Measurements from ENCODE around the gene BEGAIN.

BEGAIN gene

DNA sequence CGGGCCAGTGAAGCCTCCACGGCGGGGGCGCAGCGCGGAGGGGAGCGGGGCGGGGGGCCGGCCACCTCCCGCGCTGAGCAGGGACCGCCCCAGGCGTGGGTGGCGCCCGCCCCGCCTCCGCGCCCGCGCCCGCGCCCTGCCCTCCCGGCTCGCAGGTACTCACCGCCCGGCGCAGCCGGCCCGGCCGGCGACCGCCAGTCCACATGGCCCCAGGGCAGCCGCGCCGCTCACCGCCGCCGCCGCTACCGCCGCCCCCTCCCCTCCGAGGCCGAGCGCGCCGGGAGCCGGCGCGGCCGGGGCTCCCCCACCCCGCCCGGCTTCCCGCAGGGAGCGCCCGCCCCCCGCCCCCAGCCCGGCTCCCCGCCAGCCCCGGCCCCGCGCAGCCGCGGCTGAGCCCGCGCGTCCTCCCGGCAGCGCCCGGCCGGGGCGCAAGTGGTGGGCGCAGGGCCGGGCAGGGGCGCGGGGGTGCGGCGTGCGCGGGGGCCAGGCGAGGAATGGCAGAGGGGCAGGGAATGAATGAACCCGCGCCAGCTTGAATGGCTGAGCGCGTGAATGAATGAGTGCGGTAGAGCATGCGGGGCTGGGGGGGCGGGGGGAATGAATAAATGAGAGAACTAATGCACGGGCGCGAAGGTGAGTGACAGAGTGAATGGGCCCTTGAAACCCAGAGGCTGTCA, at the start of gene BEGAIN:
TSS of gene BEGAIN (minus strand) at position 332 of the 677 bp plus-strand sequence. CDS start at position 205, 127 bp downstream.
- DNase-seq = no peak

DNA sequence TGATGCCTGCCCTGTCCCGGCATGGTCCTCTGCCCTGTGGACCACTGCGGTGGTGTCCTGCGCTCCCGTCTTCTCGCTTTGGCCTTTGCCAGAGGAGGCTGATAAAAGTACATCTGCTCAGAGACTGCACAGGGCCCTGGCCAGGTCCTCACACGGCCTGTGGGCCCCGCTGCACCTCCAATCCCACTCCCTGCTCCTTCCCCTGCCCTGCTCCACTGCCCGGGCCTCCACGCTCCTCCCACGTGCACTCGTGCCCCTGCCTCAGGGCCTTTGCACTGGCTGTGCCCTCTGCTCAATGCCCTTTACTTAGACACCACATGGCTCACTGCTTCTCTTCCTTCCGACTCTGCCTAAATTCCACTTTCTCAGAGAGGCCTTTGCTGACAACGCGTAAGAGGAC, 49.3 kb upstream of the BEGAIN start:
- no peak for DNase-seq

DNA sequence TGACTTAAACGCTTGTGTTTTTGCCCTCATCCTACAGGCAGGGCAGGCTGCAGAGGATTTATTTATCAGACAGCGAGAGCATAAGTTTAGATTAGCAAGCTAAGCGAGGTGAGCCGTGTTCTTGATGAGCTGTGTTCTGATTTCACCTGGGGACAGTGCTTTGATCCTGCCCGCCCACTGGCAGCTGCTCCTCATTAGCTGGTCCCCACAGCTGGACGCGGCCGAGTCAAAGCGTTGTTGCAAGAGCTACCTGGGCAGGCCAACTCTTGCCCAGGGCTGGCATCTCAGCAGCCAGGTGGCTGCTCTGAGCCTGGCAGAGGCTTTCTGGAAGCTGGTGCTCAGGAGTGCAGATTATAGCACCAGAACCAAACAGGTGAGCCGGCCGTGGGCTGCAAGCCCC, 46.8 kb upstream of the BEGAIN start:
- DNase-seq = no peak

GRCh38 chr14:100633406-100633805, 46.2 kb upstream of the BEGAIN start:
- DNase-seq = no peak

GRCh38 chr14:100629696-100630095, 42.5 kb upstream of the BEGAIN start:
- DNase-seq = no peak

GRCh38 chr14:100629098-100629497, 41.9 kb upstream of the BEGAIN start:
- no peak for DNase-seq

GRCh38 chr14:100628225-100628624, 41.0 kb upstream of the BEGAIN start:
- no peak for DNase-seq

DNA sequence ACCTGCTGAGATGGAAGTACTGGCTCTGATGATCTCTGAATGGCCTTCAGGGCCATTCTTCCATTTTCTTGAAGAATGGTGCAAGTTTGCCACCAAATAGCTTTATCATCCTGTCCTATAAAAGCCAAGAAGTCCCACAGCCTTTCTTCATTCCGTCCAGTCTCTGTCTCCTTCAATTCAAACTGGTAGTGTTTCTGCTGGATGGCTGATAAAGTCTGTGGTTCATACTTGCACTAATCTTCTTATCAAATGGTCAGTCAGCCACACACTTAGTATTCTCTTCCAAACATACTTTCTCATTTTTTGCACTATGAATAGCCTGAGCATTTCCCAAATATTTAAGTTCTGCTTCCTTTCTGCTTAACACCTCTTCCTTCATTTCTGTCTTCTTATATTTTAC, 39.4 kb upstream of the BEGAIN start:
- DNase-seq = no peak

DNA sequence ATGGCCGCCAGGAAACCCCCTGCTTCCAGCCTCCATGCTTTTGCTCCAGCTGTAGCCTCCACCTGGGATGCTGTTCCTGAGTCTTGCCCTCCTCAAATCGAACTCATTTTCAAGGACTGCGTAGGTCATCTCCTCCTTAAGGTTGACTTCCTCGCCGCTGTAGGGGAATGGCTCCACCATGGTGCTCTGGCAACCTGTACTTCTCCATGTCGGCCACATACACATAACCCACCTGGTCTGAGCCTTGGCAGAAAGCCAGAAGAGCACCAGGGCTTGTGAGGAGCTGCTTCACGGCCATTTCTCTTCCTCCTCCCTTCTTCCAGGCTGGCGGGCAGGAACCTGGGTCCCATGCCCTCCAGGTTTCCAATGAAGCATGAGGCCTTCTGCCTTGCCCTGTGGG, 36.7 kb upstream of the BEGAIN start:
- no peak for DNase-seq

- DNase-seq = no peak
These were observed 36.3 kb upstream of the BEGAIN start for GRCh38 chr14:100623557-100623956.

GRCh38 chr14:100622708-100623485, 35.7 kb upstream of the BEGAIN start:
- DNase-seq = no peak

DNA sequence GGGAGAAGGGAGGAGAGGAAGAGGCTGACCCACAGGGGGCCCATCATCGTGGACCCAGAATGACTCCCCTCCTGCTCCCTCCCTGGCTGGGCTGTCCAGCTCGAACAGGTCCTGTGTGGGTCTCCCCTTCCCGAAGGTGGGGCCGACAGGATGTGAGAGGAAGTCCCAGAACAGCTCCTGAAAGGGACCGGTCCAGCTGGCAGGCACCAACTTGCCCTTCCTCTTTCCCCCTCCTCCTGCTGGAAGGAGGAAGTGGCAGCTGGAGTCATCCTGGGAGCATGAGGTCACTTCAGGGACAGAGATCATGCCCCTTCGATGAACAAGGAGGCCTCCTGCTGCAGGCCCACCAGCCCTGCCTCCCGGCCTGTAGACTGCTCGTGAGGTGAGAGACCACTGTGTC, 35.0 kb upstream of the BEGAIN start:
- DNase-seq = no peak

DNA sequence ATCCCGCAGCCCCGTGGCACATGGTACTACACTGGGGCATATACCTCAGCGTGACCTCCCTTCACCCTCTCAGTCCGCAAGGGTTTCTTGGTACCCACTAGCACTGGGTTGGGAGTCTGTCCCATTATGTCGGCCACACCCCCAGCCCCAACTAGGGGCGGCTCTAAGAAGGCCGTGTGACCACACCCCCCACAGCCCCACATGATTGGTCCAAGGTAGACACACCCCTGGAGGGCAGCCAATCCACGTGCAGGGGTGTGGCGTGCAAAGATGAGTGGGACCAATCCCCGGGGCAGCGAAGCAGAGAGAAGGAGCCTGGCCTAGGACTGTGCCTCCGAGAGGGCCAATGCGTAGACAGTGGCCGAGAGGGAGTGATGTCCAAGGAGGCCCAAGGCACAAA, 34.6 kb upstream of the BEGAIN start:
- DNase-seq = no peak

DNA sequence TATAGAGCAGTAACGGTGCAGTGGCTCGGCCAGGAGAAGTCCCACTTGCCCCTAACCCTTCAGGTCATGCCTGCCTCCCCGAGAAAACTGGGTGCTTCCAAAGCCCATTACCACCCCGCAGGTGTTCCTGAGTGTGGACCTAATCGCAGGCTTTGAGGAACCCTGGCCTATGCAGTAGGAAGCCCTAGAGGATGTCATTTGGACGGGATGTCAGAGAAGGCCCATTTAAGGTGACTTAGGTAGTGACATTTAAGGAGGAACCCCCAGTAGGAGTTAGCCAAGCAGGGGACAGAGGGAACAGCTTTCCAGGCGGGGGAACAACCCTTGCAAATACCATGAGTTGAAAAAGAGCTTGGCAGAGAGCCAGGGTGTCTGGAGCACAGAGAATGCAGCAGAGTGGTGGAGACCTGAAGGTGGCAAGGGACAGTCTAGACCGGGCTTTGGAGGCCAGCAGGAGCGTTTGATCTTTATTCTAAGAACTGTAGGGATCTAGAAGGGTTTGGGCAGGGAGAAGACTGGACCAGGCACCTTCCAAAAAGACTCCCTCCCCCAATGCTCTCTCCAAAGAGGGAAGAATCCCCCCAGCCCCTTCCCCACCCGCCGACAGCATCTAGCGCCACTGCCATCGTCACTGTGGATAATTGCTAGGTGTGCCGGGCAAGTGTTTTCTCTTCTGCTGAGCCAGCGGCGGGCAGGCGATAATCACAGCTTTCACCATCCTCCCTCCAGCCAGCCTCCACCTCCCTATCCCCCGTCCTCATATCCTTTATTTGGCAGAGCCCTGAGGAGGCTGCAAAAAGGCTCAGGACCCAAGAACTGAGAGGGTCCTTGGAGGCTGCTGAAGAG, 33.3 kb upstream of the BEGAIN start:
- DNase-seq = no peak

DNA sequence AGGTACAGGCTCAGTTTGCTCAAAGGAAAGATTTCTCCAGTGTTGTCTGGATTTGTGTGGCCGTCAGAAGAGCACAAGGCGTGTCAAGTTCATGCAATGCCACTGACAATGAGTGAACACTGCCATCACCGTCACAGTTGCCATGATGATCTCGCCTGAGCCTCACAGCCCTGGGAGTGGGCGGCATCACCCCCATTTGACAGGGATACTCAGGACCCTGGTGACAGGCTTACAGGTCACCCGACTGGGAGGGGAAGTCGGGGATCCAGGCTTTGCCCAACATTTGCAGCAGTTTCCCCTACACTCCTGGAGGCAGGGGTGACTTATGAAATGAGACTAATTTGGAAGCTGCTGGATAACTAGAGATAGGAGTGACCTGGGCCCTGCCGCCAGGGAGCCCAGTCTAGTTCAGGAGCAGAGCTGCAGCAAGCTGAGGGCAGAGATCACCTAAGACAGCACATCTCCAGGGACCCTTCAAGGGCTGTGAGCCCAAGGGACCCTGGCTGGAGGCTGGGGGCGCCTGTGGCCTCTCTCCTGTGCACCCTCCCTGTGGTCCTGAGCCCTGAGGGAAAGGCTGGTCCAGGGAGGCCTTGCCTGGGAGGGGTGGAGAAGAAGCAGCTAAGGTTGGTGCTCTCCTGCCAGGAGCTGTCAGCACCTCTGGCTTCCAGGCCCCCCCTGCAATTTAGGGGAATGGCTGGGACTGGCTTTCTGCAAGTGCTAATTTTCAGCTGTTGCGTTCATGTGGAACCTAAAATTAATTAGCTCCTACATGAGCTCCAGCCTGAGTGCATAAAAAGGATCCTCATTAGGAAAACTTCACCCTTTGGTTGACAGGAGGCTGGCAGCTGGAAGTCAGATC, 32.4 kb upstream of the BEGAIN start:
- DNase-seq = no peak

GRCh38 chr14:100618763-100619320, 31.6 kb upstream of the BEGAIN start:
- no peak for DNase-seq

DNA sequence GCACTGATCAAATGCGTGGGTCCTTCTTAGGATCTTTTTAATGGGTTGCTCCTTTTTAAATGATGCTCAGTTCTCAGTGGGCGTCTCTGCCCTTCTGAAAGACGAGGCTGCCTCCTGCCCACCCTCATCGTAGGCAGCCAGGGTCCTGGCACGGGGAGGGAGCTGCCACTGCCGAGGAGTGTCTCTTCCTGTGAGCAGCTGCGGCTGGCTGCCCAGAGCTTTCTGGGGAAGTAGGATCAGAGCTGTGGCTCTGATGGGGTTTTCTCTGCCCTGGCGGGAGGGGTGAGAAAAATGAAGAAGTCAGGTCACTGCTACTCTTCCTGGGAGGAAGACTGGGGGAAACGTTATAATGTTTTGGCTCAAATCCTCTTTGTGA, 31.1 kb upstream of the BEGAIN start:
- DNase-seq = no peak

DNA sequence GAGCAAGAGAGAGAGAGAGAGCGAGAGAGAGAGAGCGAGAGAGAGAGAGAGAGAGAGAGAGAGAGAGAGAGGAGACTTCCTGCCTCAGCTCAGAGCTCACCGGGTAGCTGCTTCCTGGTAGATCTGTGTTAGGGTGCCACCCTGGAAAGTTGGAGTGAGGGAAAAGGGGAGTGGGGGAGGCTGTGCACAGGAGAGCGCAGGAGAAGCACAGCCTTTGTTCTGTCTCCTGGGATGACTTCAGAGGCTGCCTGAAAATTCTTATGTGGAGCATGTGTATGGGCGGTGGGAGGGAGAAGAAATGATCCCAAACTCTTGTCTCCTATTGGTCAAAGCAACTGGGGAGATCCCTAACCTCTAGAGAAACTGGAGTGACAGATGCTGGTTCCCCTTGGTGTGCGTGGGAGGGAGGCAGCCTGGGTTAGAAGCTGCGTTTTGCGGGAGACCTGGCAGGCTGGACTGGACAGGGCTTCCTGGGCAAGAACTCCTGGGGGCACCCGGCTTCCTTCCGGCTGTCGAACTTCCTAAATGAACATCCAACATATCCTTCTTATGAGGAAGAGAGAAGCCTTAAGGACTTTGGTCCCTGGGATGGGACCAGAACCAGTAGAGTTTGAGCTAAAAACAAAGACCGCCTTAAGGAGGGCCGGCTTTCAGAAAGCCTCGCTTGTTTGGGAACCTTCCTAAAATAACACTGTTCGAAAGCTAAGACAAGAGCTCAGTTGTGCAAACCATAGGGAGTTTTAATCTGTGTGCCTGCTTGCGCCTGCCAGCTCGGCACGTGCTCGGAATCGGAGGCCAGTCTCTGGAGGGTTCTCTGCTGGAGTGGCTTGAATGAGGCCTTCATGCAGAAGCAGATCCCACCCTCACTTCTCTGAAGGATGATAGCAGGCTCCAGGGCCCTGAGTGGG, 30.4 kb upstream of the BEGAIN start:
- DNase-seq = no peak

GRCh38 chr14:100616854-100617409, 29.7 kb upstream of the BEGAIN start:
- no peak for DNase-seq

DNA sequence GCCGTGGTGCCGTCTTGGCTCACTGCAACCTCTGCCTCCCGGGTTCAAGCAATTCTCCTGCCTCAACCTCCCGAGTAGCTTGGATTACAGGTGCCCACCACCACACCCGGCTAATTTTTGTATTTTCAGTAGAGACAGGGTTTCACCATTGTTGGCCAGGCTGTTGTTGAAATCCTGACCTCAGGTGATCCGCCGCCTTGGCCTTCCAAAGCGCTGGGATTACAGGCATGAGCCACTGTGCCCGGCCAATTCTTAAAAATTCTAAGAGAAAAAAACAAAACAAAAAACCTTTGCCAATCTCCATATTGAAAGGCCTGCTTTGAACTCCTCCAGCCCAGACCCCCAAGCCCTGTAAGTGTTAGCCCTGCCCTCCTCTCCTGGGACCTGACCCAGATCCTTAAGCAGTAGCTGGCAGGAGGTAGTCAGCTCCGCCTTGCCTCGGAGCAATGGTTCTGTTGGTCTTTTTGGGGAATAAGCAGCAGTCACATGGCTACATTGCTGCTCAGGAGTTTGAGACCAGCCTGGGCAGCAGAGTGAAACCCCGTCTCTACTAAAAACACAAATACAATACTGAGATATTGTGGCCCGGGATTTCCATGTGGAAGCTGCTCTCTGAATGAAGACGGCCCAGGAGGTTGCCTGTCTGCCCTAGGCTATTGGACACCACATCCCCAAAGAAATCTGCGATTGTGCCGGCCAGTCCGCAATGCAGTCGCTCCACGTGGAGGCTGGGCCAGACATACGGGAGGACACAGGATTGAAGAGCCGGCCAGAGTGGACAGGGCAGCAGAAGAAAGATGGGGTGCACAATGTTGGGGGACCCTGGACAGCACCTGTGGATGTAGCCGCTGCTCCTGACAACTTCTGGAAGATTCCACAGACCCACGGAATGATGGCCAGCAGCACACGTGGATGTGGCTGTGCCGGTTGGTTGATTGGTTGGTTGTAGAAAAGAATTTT, 28.8 kb upstream of the BEGAIN start:
- no peak for DNase-seq
